Heart right ventricle (tissue), 16 donors: ENCODE data around the gene PMF1. TPM values are rescaled to one million over a fixed set of nuclear protein-coding genes. Genes with fewer than 3 reads are reported as not detected.
A peak's percentile ranks its signal among the peaks of the same experiment; 100 is the strongest.
"Not testable (repeated sequence)": the region's sequence is repeated elsewhere in the genome, so short reads cannot be mapped to it uniquely, and the experiment has no call there.

Source experiments
- ATAC-seq, 8 donors: fragments of 200-7000 bp; cut with Tn5 transposase; one replicate each; pipeline ENCODE4 v1.9.1; 2020; ENCODE audit warnings: mild to moderate bottlenecking in 8 of 8, moderate library complexity in 8 of 8, moderate number of reproducible peaks in 1 of 8
- DNase-seq, 2 donors: peaks; one replicate each; pipeline ENCODE4 v3.0.0-alpha.2; 2020
- H3K27ac ChIP-seq, 10 donors: fragments of 200-600 bp; sonication (generic) in 2 of 10; one replicate each; pipeline versions ENCODE4 v1.5.0 to v1.8.0; 2020 to 2022; ENCODE audit warnings: mild to moderate bottlenecking in 3 of 10
- H3K27me3 ChIP-seq, 7 donors: fragments of 200-600 bp; one replicate each; pipeline ENCODE4 v1.8.0; 2021 to 2022; ENCODE audit warnings: mild to moderate bottlenecking in 2 of 7
- H3K36me3 ChIP-seq, 9 donors: fragments of 200-600 bp; sonication (generic) in 1 of 9; one replicate each; pipeline versions ENCODE4 v1.5.0 to v1.8.0; 2020 to 2022; ENCODE audit warnings: mild to moderate bottlenecking in 2 of 9
- H3K4me1 ChIP-seq, 9 donors: fragments of 200-600 bp; sonication (generic) in 1 of 9; one replicate each; pipeline versions ENCODE4 v1.5.0 to v1.8.0; 2020 to 2022; ENCODE audit warnings: mild to moderate bottlenecking in 4 of 9
- H3K4me3 ChIP-seq, 10 donors: fragments of 200-600 bp; sonication (generic) in 2 of 10; one replicate each; pipeline versions ENCODE4 v1.5.0 to v1.8.0; 2020 to 2022; ENCODE audit warnings: mild to moderate bottlenecking in 7 of 10, moderate library complexity in 2 of 10
- H3K9me3 ChIP-seq, 11 donors: fragments of 200-600 bp in 10 of 11; sonication (generic) in 2 of 11; one replicate each; pipeline versions ENCODE4 v1.5.0 to v1.8.0; 2013 to 2022; ENCODE audit warnings: mild to moderate bottlenecking in 2 of 11, control low read depth in 1 of 11, moderate library complexity in 1 of 11
- CTCF ChIP-seq, 9 donors: fragments of 200-600 bp; sonication (generic) in 2 of 9; IDR thresholded peaks; one replicate each; pipeline versions ENCODE4 v1.5.0 to v1.8.0; 2021 to 2022; ENCODE audit warnings: antibody characterized with exemption in 9 of 9, mild to moderate bottlenecking in 5 of 9, moderate library complexity in 1 of 9
- WGBS, 2 donors: extraction: QIAGEN DNeasy Blood & Tissue Kit; methylation state at CpG; one replicate each; pipeline ENCODE4 v1.1.7; 2013; ENCODE audit warnings: inconsistent platforms in 1 of 2; 5-methylcytosine and 5-hydroxymethylcytosine counted together
- intact Hi-C, 10 donors: fragments of 100-400 bp; cut with DNase I; formaldehyde crosslinking; loops; one replicate each; pipeline versions ENCODE4 v1.11.1 to v1.14.2; 2022
- polyA plus RNA-seq, 2 donors: library from polyadenylated mRNA; stranded (reverse); fragments of 200-250 nt; gene quantifications; one replicate each; pipeline ENCODE4 v1.2.3, GENCODE V29; 2013
- total RNA-seq, 10 donors: library from RNA; stranded (reverse); fragmentation: NEBNext Ultra II Directional in 3 of 10; extraction: Animal tissue kit (Norgen Biotek cat#: 25700) in 3 of 10; gene quantifications; one replicate each; pipeline versions ENCODE4 v1.2.1 to v1.2.4, GENCODE V29; 2021 to 2023
- donor health status: Arrhythmogenic right ventricular cardiomyopathy.
- donor health status: ischemic (EF 13 %, LVEDD 7.1; RV severe dilation, severe dysfunction).
- donor health status: healthy with polysubstance abuse.
- donor health status: DM: no; HTN: yes; CAD: no.
- donor health status: DM: no; HTN: no; CAD: no.
- donor health status: ischemic (EF 25% LVEDD 6.9; RV normal size, moderate dysfunction).
- donor health status: ischemic (EF 25% LVEDD 5.7; RV mildly dilated, moderate dysfunction).
- donor health status: healthy.
- donor health status: DM: yes; HTN: yes; CAD: no.
- donor health status: Ischemic cardiomyopathy.
- donor health status: ischemic (EF 35%, LVEDD 5.7; RV mildly dilated, moderate dysfunction).
- donor health status: nonischemic (EF 11% LVEDD 7.7; RV severe dilation, severe dysfunction).
- donor health status: DM: yes; HTN: yes; CAD: no.
- donor health status: PGD.
- donor health status: ischemic (EF 29% LVEDD 5.4; RV normal size, mild dysfunction).
- donor health status: nonischemic (EF 23%, LVEDD 6.1; RV moderate dilation, normal function).

The PMF1 gene
- total and polyA plus RNA-seq, 12 donors, result 55.9 to 122 (median 69.9) TPM

DNA sequence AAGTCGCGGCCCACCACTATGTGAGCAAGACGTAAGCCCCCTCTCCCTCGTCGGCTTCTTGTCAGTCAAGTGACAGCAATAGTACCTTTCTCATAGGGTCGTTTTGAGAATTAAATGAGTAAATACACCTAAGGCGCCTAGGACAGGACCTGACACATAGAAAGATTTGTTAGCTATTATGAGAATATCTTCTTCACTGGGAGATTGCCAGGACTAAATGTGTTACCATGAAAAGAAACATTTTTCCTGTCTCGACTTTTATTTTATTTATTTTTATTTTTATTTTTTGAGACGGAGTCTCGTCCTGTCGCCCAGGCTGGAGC lies 798 bp downstream of the PMF1 start:
- Histone ChIP-seq H3K27me3 (no peaks in the 10 kb centered on the region), H3K9me3 (no peaks in the 10 kb centered on the region), H3K36me3 (peaks cover 0 to 49% (median 8%) of the 10 kb centered on the region in 9 donors), H3K4me1 (peaks cover 3 to 50% (median 31%) of the 10 kb centered on the region in 9 donors), H3K27ac (peak overlapping the region; percentile 85 to 99 (median 96)), H3K4me3 (peak overlapping the region; percentile 51 to 84 (median 66))
- 23 to 24% methylated on average over 11 of the region's 11 CpGs for WGBS, 2 donors
- ATAC-seq, result no peak
- no peak for TF ChIP-seq CTCF (IDR thresholded peaks at IDR 0.05)
- intact Hi-C loops, result loop anchor here in 2 of 10 donors (5.0 kb wide), 2 partner anchors 51 to 71 kb away; no protein-coding TSS in a partner anchor
- DNase-seq, result no peak

GRCh38 chr1:156214024-156214748 lies 1.4 kb downstream of the PMF1 start:
- Histone ChIP-seq H3K4me3 (peak overlapping the region in 9 of 10 donors; percentile 51 to 84 (median 67)), H3K36me3 (peaks cover 0 to 43% (median 8%) of the 10 kb centered on the region in 9 donors), H3K4me1 (peaks cover 3 to 52% (median 31%) of the 10 kb centered on the region in 9 donors), H3K27me3 (no peaks in the 10 kb centered on the region), H3K27ac (peak overlapping the region in 9 of 10 donors; percentile 92 to 99 (median 97)), H3K9me3 (no peaks in the 10 kb centered on the region)
- TF ChIP-seq CTCF (IDR thresholded peaks at IDR 0.05), result no peak
- WGBS, 2 donors, result 84 to 85% methylated on average over 16 of the region's 16 CpGs
- DNase-seq (no peak), ATAC-seq (no peak)
- intact Hi-C loops, result loop anchor here in 2 of 10 donors (5.0 kb wide), 2 partner anchors 52 to 72 kb away; no protein-coding TSS in a partner anchor

DNA sequence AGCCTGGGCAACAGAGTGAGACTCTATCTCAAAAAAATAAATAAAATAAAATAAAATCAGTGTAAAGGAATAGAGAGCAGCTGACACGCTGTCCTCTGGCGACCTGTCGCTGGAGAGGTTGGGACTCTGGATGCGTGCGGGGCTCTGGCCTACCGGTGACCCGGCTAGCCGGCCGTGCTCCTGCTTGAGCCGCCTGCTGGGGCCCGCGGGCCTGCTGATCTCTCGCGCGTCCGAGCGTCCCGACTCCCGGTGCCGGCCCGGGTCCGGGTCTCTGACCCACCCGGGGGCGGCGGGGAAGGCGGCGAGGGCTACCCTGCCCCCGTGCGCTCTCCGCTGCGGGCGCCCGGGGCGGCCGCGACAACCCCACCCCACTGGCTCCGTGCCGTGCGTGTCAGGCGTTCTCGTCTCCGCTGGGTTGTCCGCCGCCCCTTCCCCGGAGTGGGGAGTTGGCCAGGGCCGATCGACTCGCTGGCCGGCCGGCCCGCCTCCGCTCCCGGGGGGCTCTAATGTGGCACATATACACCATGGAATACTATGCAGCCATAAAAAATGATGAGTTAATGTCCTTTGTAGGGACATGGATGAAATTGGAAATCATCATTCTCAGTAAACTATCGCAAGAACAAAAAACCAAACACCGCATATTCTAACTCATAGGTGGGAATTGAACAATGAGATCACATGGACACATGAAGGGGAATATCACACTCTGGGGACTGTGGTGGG lies 3.7 kb downstream of the PMF1 start:
- 90 to 94% methylated on average over 55 of the region's 55 CpGs for WGBS, 2 donors

GRCh38 chr1:156217871-156218270 lies 5.1 kb downstream of the PMF1 start:
- 55 to 60% methylated on average over 2 of the region's 2 CpGs for WGBS, 2 donors
- TF ChIP-seq CTCF (IDR thresholded peaks at IDR 0.05), result no peak
- intact Hi-C loops, result no loop called here
- DNase-seq, result no peak
- Histone ChIP-seq H3K27me3 (no peaks in the 10 kb centered on the region), H3K27ac (peak overlapping the region in 5 of 10 donors; percentile 28 to 89 (median 36)), H3K36me3 (peaks cover 0 to 55% (median 19%) of the 10 kb centered on the region in 9 donors), H3K4me3 (peak overlapping the region in 1 of 10 donors; percentile 5), H3K4me1 (peaks cover 3 to 43% (median 29%) of the 10 kb centered on the region in 9 donors), H3K9me3 (no peaks in the 10 kb centered on the region)
- ATAC-seq, result no peak

More for the DNA sequence above, 3.7 kb downstream of the PMF1 start:
- ATAC-seq, H3K27ac ChIP-seq, H3K27me3 ChIP-seq, DNase-seq, H3K4me3 ChIP-seq, intact Hi-C loops, H3K9me3 ChIP-seq: not testable (repeated sequence)
- Histone ChIP-seq H3K4me1 (peaks cover 3 to 52% (median 31%) of the 10 kb centered on the region in 9 donors), H3K36me3 (peaks cover 0 to 46% (median 7%) of the 10 kb centered on the region in 9 donors)
